Neural cell (in vitro differentiated cells): ENCODE data around the gene ERBB3.

Source experiments
- CTCF ChIP-seq: fragments of 450-650 bp; IDR thresholded peaks from 2 replicates; pipeline ENCODE4 v1.5.1; 2014; ENCODE audit warnings: antibody characterized with exemption, mild to moderate bottlenecking, moderate library complexity; ENCODE audit not compliant: poor library complexity, severe bottlenecking
- EP300 ChIP-seq: fragments of 450-650 bp; conservative IDR thresholded peaks from 2 replicates; pipeline ENCODE4 v1.6.1; 2014; ENCODE audit warnings: antibody characterized with exemption, mild to moderate bottlenecking, moderate library complexity; ENCODE audit not compliant: poor library complexity, severe bottlenecking
- EZH2 ChIP-seq: fragments of 200-600, 300-800 bp; shearing (Covaris generic), sonication (generic); IDR thresholded peaks from 2 replicates; pipeline ENCODE4 v1.6.1; 2014; ENCODE audit warnings: antibody characterized with exemption, low read length, borderline replicate concordance, mild to moderate bottlenecking; ENCODE audit not compliant: insufficient read depth, poor library complexity, severe bottlenecking
- MXI1 ChIP-seq: fragments of 450-650 bp; conservative IDR thresholded peaks from 2 replicates; pipeline ENCODE4 v1.6.1; 2014; ENCODE audit warnings: antibody characterized with exemption, mild to moderate bottlenecking; ENCODE audit not compliant: poor library complexity, severe bottlenecking
- POLR2AphosphoS5 ChIP-seq: IDR thresholded peaks from 2 replicates; pipeline ENCODE4 v1.6.1; 2012
- RAD21 ChIP-seq: fragments of 450-650 bp; conservative IDR thresholded peaks from 2 replicates; pipeline ENCODE4 v1.6.1; 2014; ENCODE audit warnings: antibody characterized with exemption, mild to moderate bottlenecking, moderate library complexity
- REST ChIP-seq: IDR thresholded peaks from 2 replicates; pipeline ENCODE4 v1.6.1; 2012; ENCODE audit warnings: borderline replicate concordance
- SMC3 ChIP-seq: fragments of 450-650 bp; conservative IDR thresholded peaks from 2 replicates; pipeline ENCODE4 v1.6.1; 2014; ENCODE audit warnings: antibody characterized with exemption, mild to moderate bottlenecking, moderate library complexity; ENCODE audit not compliant: poor library complexity
- TAF1 ChIP-seq: IDR thresholded peaks from 2 replicates; pipeline ENCODE4 v1.6.1; 2012; ENCODE audit warnings: low read depth

DNA sequence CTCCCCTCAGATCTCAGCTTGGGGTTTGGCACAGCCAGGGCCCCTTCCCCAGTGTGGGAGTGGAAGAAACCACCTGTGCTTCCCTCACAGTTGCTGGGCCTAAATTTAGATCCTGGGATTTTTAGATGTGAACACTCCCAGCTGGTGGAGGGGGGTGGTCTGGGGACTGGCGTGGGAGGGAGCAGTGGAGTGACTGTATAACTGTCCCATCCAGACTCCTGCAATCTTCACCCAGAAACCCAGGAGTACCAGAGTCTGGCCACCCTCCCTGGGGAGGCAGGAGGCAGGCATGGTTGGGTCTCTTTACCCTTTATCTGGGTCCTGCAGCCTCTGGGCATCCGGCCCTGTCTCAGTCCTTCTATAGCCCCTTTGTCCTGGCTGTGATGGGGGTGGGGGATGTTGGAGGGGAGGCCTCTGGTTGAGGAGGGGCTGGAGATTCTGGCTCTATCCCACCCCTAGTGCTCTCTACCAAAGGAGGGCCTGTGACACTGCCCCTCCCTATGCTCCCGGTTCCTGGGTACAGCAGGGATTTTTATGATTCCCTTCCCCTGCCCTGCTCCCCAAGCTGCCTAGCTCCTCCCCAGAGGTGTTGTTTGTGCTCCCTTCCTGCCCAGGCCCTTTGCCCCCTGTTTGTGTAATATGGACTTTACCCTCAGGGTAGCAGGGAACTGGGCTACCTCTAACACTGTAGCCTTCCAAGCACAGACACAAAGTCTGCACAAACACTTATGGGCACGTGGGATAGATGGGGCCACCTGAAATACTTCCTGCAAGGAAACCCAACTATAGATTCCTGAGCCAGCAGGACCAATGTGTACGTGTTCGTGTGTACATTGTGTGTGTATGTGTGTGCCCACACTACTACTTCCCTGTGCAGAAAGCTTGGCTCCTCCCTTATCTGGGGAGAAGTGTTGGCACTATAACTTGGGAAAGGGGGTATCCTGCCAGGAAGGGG lies 1.7 kb downstream of the ERBB3 start:
- TF ChIP-seq CTCF (no peak), POLR2AphosphoS5 (no peak), TAF1 (no peak), EP300 (no peak), REST (no peak), SMC3 (no peak), RAD21 (no peak), EZH2 (no peak), MXI1 (no peak)
